ENCODE results near the gene PSD4. TPM values are rescaled to one million over a fixed set of nuclear protein-coding genes. Genes with fewer than 3 reads are reported as not detected.

The PSD4 gene
- total RNA-seq, 2 donors from 2014 or later: 5.2 to 13.3 TPM

DNA sequence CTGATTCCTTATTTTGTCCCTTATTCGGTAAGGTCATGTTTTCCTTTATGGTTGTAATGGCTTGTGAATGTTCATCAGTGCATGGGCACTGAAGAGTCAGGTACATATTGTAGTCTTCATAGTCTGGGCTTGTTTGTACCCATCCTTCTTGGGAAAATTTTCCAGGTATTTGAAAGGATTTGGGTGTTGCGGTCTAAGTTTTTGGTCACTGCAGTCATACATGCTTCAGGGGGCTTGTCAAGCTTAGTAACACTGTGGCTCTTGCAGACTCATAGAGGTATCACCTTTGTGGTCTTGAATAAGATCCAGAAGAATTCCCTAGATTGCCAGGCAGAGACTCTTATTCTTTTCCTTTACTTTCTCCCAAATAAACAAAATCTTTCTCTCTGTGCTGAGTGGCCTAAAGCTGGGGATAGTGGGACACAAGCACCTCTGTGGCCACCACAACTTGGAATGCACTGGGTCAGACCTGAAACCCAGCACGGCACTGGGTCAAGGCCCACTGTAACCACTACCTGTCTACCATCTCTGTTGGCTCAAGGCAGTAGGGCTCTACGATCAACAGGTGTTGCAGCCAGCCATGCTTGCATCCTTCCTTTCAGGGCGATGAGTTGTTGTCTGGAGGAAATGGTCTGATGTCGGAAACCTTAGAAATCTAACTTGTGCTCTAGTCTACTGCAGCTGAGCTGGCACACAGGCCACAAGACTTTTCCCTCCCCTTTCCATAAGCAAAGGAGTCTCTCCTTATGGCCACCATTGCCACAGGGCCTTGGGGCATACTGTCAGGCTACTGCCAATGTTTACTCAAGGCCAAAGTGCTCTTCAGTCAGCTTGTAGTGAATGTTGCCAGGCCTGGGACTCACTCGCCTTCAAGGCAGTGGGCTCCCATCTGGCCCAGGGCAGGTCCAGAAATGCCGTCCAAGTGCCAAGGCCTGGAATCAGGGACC is 24.9 kb upstream of the PSD4 start:
- TF ChIP-seq, protein P1, sequence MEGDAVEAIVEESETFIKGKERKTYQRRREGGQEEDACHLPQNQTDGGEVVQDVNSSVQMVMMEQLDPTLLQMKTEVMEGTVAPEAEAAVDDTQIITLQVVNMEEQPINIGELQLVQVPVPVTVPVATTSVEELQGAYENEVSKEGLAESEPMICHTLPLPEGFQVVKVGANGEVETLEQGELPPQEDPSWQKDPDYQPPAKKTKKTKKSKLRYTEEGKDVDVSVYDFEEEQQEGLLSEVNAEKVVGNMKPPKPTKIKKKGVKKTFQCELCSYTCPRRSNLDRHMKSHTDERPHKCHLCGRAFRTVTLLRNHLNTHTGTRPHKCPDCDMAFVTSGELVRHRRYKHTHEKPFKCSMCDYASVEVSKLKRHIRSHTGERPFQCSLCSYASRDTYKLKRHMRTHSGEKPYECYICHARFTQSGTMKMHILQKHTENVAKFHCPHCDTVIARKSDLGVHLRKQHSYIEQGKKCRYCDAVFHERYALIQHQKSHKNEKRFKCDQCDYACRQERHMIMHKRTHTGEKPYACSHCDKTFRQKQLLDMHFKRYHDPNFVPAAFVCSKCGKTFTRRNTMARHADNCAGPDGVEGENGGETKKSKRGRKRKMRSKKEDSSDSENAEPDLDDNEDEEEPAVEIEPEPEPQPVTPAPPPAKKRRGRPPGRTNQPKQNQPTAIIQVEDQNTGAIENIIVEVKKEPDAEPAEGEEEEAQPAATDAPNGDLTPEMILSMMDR (conservative IDR thresholded peaks at IDR 0.05): no peak
- Mint-ChIP-seq H3K27me3 (ENCODE audit: insufficient read depth) (peaks cover 10% of the 10 kb centered on the region), H3K9me3 (peaks cover 7% of the 10 kb centered on the region), H3K4me1 (no peaks in the 10 kb centered on the region), H3K36me3 (ENCODE audit: low read depth) (no peaks in the 10 kb centered on the region), H3K4me3 (no peak overlapping the region), H3K27ac (no peak overlapping the region)
- Histone ChIP-seq H3K36me3 (ENCODE audit: control insufficient read depth, insufficient read depth, low read length) (no peaks in the 10 kb centered on the region), H3K9ac (ENCODE audit: extremely low read depth, low read length, poor library complexity, severe bottlenecking) (no peak overlapping the region), H3K27me3 (ENCODE audit: control insufficient read depth, insufficient read depth, low read length, poor library complexity, severe bottlenecking) (no peaks in the 10 kb centered on the region), H3K9me3 (ENCODE audit: control insufficient read depth, low read length) (no peaks in the 10 kb centered on the region), H3K4me1 (ENCODE audit: control insufficient read depth, insufficient read depth, low read length) (no peaks in the 10 kb centered on the region), H3K4me3 (ENCODE audit: low read length) (no peak overlapping the region), H3K27ac (ENCODE audit: low read depth, low read length) (no peak overlapping the region)
- no peak for DNase-seq
- 82 to 94% methylated on average over 3 to 8 of the region's 8 CpGs for WGBS, 2 experiments (ENCODE audit: insufficient coverage in 1 of 2, insufficient read length in 1 of 2)

DNA sequence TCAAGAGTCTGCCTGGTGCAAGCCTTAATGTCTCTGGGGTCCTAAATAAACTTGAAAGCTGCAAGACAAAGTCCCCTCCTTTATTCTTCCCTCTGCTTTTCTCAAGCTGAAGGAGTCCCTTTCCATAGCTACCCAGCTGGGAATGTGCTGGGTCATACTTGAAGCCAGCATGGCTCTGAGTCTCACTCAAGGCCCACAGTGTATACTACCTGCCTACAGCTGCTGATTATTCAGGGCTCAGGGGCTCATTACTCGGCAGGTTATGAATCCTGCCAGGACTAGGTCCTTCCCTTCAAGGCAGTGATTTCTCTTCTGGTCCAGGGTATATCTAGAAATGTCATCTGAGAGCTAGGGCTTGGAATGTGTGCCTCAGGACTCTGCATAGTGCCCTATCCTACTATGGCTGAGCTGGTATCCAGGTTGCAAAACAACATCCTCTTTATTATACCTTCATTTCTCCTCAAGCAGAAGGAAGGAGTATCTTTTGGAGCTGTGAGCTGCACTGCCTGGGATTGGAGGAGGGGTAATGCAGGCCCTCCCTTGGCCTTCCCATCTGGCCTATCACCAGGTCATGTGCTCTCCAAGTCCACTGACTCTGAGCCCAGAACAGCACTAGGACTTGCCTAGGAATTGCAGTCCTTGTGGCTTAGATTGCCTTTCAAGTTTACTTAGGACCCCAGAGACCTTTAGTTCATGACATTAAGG is 24.1 kb upstream of the PSD4 start:
- H3K9me3 ChIP-seq (ENCODE audit: control insufficient read depth, low read length): no peaks in the 10 kb centered on the region
- no peaks in the 10 kb centered on the region for H3K4me1 ChIP-seq (ENCODE audit: control insufficient read depth, insufficient read depth, low read length)
- H3K27me3 ChIP-seq (ENCODE audit: control insufficient read depth, insufficient read depth, low read length, poor library complexity, severe bottlenecking): no peaks in the 10 kb centered on the region
- no peaks in the 10 kb centered on the region for H3K36me3 ChIP-seq (ENCODE audit: control insufficient read depth, insufficient read depth, low read length)
- Mint-ChIP-seq H3K4me3 (no peak overlapping the region), H3K27me3 (ENCODE audit: insufficient read depth) (peaks cover 13% of the 10 kb centered on the region), H3K9me3 (peaks cover 7% of the 10 kb centered on the region), H3K36me3 (ENCODE audit: low read depth) (no peaks in the 10 kb centered on the region), H3K4me1 (no peaks in the 10 kb centered on the region), H3K27ac (no peak overlapping the region)
- H3K4me3 ChIP-seq (ENCODE audit: low read length): no peak overlapping the region
- TF ChIP-seq, protein P1 (conservative IDR thresholded peaks at IDR 0.05): no peak
- 86% methylated on average over 1 of the region's 1 CpG; no CpG with 5 or more reads in 1 of the 2 experiments for WGBS, 2 experiments (ENCODE audit: insufficient coverage in 1 of 2, insufficient read length in 1 of 2)
- DNase-seq: no peak
- H3K27ac ChIP-seq (ENCODE audit: low read depth, low read length): no peak overlapping the region
- no peak overlapping the region for H3K9ac ChIP-seq (ENCODE audit: extremely low read depth, low read length, poor library complexity, severe bottlenecking)

GRCh38 chr2:113150258-113150601 is 23.5 kb upstream of the PSD4 start:
- no peak overlapping the region for H3K27ac ChIP-seq (ENCODE audit: low read depth, low read length)
- no peak overlapping the region for H3K4me3 ChIP-seq (ENCODE audit: low read length)
- H3K4me1 ChIP-seq (ENCODE audit: control insufficient read depth, insufficient read depth, low read length): no peaks in the 10 kb centered on the region
- 84 to 86% methylated on average over 3 to 5 of the region's 5 CpGs for WGBS, 2 experiments (ENCODE audit: insufficient coverage in 1 of 2, insufficient read length in 1 of 2)
- H3K9ac ChIP-seq (ENCODE audit: extremely low read depth, low read length, poor library complexity, severe bottlenecking): no peak overlapping the region
- Mint-ChIP-seq H3K27me3 (ENCODE audit: insufficient read depth) (peaks cover 15% of the 10 kb centered on the region), H3K9me3 (peaks cover 4% of the 10 kb centered on the region), H3K4me3 (no peak overlapping the region), H3K27ac (no peak overlapping the region), H3K36me3 (ENCODE audit: low read depth) (no peaks in the 10 kb centered on the region), H3K4me1 (no peaks in the 10 kb centered on the region)
- H3K36me3 ChIP-seq (ENCODE audit: control insufficient read depth, insufficient read depth, low read length): no peaks in the 10 kb centered on the region
- no peaks in the 10 kb centered on the region for H3K27me3 ChIP-seq (ENCODE audit: control insufficient read depth, insufficient read depth, low read length, poor library complexity, severe bottlenecking)
- TF ChIP-seq, protein P1 (conservative IDR thresholded peaks at IDR 0.05): no peak
- no peak for DNase-seq
- H3K9me3 ChIP-seq (ENCODE audit: control insufficient read depth, low read length): no peaks in the 10 kb centered on the region
